CD4-positive, alpha-beta T cell treated with Interleukin-15 for 4 hours (primary cell): Measurements from ENCODE around the gene MTMR10.

Source experiments
- DNase-seq: peaks from one replicate; pipeline ENCODE4 v3.0.0-alpha.2; 2020; ENCODE audit warnings: low spot score

Gene MTMR10

DNA sequence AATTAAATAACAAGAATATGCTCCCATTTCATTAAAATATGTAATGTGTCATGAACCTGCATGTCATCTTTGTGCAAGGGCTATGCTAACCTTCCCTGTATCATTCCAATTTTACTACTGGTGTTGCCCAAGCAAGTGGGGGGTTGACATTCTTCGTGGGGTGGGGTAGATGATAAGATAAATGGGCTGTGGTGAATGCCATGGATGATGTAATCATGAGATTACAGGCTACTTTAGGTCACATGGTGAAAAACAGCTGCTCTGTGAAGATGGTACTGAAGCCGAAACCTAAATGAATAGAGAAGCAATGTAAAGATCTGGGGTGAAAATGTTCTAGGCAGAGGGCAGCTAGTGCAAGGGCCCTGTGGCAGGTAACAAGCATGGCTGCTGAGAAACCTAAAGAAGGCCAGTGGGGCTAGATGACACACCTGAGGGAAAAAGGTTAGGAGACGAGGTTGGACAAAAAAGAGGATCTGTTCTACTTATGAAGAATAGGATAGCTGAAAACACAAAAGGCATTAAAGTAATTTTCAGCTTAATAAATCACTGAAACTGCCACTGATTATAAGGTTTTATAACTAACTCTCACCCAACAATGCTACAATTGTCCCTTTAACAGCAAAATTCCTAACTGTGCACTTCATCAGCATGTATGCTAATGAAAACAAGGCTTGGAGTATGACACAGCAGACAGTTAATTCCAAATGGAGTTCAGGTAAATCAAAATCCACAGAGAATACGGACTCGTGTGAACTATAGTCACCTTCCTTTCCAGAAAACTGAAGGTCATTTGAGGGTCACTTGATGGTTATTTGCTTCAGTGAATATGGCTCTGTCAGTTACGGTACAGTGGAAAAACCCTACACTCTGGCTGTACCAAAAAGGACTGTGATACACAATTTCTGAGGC lies 35.0 kb downstream of the MTMR10 start:
- DNase-seq: no peak

DNA sequence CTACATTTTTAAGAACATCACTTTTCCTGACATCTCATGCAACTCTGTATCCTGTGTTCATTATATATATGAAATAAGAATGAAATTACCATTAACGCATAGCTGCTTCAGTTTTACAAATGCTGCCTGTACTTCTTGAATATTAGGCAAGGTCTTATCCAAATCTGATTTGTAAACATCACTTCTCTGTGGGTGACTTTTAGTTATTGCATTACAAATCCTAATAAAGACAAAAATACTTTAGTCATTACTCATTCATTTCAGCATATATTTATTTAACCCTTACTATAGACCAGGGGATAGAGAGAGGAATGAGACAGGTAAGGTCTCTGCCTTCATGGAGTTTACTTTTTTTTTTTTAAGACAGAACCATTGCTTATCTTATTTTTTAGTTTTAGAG lies 36.8 kb downstream of the MTMR10 start:
- DNase-seq: no peak

GRCh38 chr15:30953731-30954378 lies 37.6 kb downstream of the MTMR10 start:
- DNase-seq: peak; percentile 1

GRCh38 chr15:30953183-30953582 lies 38.2 kb downstream of the MTMR10 start:
- no peak for DNase-seq

DNA sequence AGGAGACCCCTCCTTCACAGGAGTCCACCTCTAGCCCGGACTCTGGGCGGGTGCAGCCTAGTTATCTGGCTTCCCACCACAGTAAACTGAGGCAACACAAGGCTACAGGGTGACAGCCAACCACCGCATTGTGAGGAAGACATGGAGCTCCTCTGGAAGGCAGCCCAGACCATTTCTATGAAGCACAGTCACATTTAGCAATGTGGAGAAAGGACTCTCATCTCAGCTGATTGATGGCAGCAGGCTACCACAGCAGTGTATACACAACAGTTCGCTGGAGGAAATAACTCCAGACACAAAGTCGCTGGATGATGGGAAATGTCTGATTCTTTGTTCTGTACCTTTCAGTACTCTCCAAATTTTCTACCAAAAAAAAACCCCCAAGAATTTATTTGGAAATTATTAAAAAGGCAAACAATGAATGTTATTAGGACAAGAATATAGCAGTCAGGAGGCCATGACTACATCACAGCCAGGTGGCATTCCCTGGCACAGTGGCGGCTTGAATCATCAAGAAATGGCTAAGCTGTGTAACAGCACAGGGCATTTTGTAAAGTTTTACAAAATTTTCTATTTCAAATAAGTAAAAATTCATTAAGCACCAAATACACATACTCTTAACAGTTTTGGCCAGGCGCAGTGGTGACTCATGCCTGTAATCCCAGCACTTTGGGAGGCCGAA lies 47.6 kb downstream of the MTMR10 start:
- DNase-seq: no peak

DNA sequence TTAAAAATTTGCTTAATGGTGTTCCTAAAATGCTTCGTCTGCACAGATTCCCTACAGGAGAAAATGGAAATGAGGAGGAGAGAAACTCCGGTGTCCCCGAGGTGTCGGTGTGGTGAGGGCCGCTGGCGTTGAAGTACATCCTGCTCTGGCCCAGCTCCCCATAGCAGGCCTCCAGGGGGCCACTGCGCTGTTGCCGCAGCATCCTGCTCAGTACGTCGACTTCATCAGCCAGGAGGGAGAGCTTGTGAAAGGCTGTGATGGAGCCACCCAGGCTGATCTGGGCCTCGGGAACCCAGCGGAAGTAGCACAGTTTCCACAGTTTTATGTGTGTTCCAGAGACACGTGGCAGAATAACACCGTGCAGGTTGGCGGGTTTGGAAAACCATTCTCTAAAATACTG lies 49.9 kb downstream of the MTMR10 start:
- no peak for DNase-seq

GRCh38 chr15:30940359-30940758 lies 51.1 kb downstream of the MTMR10 start:
- DNase-seq: no peak

- DNase-seq: no peak
Measured at GRCh38 chr15:30939161-30939560, 52.3 kb downstream of the MTMR10 start.

DNA sequence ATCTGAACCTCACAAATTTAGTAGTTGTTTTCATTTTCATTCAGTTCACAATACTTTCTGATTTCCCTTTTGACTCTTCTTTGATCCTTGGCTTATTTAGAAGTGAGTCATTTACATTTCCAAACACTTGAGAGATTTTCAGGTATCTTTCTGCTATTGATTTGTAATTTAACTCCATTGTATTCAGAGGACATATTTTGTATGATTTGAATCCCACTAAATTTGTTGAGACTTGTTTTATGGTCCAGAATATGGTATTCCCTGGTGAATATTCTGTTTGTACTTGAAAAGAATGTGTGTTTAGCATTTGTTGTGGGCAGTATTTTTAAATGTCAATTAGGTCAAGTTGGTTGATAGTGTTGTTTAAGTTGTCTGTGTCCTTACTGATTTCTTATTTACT lies 58.1 kb downstream of the MTMR10 start:
- DNase-seq: no peak

GRCh38 chr15:30930422-30930821 lies 61.0 kb downstream of the MTMR10 start:
- DNase-seq: no peak

DNA sequence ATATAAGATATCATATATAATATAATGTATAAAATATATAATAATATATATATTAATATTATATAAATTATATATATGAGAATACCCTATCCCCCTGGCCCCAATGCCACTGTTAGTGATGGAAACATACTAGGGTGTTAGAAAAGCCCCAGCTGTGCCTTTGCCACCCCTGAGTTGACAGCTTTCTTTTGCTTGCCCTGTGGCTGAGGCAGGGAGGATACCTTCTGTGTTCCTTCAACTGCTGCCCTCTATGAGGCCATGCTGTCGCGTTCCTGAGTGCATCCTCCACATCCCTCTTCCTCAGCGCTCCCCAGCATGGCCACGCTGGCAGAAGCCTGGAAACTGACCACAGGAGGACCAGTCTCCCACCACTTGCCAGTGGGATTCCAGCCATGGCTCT lies 61.4 kb downstream of the MTMR10 start:
- DNase-seq: no peak

- DNase-seq: no peak
Measured at GRCh38 chr15:30929064-30929669, 62.3 kb downstream of the MTMR10 start.

- DNase-seq: no peak
Measured at GRCh38 chr15:30928076-30928475, 63.4 kb downstream of the MTMR10 start.

DNA sequence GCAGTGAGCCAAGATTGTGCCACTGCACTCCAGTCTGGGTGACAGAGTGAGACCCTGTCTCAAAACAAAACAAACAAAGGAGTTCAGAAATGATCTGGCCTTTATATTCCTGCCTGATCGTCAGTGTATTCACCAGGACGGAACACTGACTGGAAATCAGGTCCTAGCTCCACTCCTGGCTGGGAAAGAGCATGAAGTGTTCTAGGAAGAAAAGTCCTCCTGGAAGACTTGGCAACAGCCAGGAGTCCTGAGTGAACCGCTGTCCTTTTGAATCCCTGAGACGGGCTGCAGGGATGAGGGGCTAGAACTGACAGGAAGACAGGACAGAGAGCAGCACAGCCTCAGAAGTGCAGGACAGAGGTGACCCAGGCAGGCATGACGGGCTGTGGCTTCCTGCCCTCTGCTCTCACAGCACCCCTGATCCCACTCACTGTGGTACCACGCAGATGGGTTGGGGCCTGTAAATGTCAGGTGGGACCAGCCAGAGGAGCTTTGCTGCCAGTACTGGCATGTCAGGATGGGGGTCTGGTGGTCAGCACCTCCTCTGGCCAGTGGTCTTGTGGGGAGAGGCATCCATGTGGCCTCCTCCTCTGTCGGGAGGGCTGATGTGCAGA lies 64.2 kb downstream of the MTMR10 start:
- DNase-seq: no peak

DNA sequence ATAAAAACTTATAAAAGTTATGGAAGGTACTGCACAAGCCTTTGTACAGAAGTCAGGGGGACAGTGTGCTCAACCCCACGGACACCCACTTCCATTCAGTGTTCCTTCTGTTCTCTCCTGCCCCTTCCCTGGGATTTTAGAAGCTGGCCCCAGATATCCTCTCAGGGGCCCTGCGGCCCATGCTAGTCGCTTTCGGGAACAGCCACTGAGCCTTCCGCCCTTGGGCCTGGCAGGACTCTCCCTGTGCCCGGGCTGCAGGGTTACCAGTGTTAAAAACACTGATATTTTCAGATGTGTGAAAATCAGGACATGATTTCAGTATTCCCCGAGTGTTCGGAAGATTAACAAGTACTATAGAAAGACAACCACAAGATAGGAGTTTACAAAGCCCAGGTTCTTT lies 65.3 kb downstream of the MTMR10 start:
- DNase-seq: no peak

- no peak for DNase-seq
Measured at GRCh38 chr15:30925686-30926085, 65.7 kb downstream of the MTMR10 start.

DNA sequence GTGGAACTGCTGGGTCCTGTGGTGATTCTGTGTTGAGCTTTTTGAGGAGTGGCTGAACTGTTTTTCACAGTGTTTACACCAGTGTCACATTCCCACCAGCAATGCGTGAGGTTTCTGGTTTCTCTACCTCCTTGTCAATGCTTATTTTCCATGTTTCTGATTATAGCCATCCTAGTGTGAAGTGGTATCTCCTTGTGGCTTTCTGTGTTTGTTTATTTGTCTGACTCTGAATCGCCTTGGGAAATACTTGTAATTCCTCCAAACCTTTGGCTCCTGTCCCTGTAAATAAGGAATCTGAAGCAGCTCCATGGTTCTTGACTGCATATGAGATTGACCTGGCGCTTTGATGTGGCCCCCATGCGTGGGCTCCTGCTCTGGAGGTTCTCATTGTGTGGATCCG lies 67.1 kb downstream of the MTMR10 start:
- no peak for DNase-seq

DNA sequence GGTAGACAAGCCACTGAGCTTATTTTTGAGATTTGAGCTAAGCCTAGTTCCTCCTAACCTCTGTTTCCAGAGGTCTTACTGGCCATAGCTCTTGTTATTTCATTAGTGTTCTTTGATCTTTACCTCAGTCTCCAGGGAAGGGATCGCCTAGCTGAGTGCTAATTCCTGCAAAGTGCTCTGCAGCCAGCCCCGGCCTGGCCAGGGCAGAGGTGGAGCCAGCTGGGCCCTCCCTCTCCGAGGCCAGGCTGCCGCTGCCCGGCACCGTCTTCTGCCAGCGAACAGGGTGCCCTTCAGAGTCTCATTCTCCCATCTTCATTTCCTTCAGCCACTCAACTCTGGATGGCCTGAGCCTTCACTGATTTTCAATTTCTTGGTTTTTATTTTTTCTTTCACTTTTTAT lies 68.0 kb downstream of the MTMR10 start:
- DNase-seq: no peak

- no peak for DNase-seq
Measured at GRCh38 chr15:30922480-30923311, 68.7 kb downstream of the MTMR10 start.

DNA sequence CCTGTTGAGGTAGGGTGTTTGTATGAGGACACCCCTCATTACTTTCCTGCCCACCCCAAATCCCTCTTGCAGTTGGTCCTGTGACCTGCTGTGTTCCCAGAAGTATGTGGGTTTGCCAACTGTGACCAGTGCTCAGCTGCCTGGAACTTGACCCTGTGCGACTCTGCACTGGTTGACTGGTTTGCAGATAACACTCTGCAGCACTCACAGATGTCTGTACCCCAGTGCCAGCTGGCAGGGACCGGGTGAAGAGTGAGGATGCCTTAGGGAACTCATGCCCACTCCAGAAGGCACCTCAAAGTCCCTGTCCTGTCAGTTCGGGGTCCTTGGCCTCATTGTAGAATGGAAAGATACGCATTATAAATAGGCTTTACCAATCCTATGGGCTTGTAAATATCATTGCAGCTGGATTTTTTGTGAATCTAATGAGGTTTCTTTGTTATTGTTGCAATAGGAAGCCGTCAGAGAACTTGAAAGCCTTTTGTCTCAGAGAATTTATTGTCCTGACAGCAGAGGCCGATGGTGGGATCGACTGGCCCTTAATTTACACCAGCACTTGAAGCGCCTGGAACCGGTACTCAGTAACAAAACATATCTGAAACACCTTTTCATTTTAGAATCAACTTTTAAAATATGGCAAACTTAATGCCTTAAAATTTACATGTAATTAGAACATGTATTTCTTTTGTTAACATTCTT lies 69.5 kb downstream of the MTMR10 start:
- no peak for DNase-seq

- DNase-seq: no peak
Measured at GRCh38 chr15:30921106-30921505, 70.3 kb downstream of the MTMR10 start.
